ENCODE measurements around the gene PLK4.
"Not testable (repeated sequence)": the region's sequence is repeated elsewhere in the genome, so short reads cannot be mapped to it uniquely, and the experiment has no call there.

PLK4 gene

DNA sequence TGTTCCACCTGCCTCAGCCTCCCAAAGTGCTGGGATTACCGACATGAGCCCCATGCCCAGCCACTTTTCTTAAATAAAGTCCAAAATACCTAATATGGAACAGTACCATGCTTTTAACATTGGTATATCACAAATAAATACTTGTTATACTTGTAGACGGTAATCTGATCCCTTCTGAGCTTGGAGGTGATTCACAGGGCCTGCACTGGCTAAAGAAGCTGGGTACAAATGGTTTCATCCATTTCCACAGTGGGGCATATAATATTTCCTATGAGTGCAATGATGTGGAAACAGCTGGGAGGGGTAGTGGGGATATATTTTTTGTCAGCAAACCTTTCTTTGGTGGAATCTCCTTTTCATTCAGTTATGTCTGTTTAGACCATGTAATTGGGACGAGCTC is 35.8 kb downstream of the PLK4 start:
- no peak for DNase-seq

DNA sequence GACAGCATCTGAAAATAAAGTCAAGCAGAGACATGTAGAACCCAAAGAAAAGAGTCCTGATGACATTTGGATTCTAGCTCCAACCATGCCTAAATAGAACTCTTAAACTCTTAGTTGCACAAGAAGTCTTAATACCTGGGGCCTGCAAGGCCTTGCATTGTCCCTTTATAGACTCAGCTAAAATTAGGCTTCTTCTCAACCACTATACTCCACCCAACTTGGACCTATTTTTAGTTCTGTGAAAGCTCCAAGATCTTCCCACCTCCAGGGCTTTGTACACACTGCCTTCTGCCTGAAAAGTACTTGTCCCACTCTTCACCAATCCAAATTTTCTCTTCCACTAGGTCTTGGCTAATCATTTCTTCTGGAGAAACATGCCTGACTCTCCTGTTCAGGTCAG is 36.5 kb downstream of the PLK4 start:
- no peak for DNase-seq

DNA sequence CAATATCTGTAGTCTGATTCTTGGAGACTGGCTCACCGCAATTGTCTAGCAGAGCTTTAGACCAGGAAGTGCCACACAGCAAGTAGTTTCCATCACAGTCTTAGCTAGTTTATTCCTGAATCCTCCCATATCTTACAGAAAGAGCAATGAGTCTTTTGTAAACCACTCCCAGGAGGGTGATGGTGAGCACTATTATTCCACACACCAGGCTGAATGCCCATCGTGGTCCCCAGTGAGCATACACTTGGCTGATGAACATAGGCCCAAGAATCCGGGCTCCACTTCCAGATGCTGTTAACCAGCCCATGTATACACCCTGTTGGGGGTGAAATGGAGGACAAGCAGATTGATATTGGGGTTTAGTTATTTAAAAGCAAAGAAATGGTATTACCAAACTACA is 39.8 kb downstream of the PLK4 start:
- DNase-seq: no peak

DNA sequence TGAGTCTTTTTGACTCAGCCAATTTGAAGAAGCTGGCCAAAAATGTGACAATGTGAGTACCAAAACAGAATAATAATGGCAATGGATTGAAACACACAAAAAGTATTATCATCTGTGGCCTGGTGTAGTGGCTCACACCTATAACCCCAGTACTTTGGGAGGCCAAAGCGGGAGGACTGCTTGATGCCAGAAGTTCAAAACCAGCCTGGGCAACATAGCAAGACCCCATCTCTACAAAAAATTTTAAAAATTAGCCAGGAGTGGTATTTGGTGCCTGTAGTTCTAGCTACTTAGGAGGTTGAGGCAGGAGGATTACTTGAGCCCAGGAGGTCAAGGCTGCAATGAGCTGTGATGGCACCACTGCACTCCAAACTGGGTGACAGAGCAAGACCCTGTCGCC is 41.5 kb downstream of the PLK4 start:
- no peak for DNase-seq

DNA sequence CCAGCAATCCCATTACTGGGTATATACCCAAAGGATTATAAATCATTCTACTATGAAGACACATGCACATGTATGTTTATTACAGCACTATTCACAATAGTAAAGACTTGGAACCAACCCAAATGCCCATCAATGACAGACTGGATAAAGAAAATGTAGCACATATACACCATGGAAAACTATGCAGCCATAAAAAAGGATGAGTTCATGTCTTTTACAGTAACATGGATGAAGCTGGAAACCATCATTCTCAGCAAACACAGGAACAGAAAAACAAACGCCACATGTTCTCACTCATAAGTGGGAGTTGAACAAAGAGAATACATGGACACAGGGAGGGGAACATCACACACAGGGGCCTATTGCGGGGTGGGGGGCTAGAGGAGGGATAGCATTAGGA is 45.0 kb downstream of the PLK4 start:
- DNase-seq: not testable (repeated sequence)

DNA sequence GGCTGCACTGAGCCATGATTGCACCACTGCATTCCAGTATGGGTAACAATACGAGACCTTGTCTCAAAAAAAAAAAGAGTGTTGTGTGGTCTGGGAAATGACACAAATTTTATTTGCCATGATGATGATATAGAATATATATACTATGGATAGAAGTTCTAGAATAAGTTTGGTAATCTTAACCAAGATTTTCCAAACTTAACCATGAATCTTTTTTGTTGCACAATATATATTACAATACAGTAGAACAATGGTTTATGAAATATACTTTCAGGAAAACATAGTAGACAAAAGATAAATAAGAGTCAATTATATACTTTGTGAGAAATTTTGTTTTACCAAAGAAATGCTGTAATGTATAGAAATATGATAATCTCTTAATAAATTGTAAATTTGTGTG is 49.5 kb downstream of the PLK4 start:
- no peak for DNase-seq

DNA sequence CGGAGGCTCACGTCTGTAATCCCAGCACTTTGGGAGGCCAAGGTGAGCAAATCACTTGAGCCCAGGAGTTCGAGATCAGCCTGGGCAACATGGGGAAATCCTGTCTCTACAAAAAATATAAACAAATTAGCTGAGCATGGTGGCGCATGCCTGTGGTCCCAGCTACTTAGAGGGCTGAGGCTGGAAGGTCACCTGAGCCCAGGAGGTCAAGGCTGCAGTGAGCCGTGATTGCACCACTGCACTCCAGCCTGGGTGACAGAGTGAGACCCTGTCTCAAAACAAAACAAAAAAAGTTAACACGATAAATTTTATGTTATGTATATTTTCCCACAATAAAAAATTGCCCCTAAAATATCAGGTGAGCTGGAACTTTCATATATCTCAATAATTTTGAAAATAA is 51.1 kb downstream of the PLK4 start:
- not testable (repeated sequence) for DNase-seq

DNA sequence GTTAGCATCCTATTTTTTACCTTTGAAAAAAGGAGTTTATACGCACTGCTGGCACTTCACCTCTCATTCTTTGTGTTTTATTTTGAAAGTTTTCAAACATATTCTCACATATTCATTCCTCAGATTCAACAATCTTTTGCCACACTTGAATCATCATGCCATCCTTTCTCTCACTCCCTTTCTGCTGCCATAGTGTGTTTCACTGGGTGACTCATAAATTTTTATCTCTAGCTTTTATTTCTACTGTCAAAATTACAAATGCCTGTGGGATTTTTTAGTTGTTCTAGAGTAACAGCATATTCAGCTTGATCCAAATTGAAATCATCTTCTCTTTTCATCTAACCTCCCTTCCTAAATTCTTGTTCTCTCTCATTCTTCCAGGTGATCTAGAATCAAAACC is 56.3 kb downstream of the PLK4 start:
- DNase-seq: no peak

Measured in activated CD4-positive, alpha-beta T cell treated with anti-CD3 and anti-CD28 coated beads, Interleukin-2, amount 50 U/mL, for 1 hour (primary cell).